SK-N-MC (cell line): ENCODE data around the gene EPB41L1.

Source experiments
- DNase-seq: peaks from one replicate; pipeline ENCODE4 v3.0.0-alpha.2; 2011; ENCODE audit warnings: low read depth, low spot score
- H3K27ac ChIP-seq: fragments of 200-600 bp; sonication (generic); 2 replicates; pipeline ENCODE4 v1.5.1; 2016; ENCODE audit warnings: mixed run types
- H3K36me3 ChIP-seq: fragments of 200-600 bp; sonication (generic); 2 replicates; pipeline ENCODE4 v1.6.1; 2017; ENCODE audit warnings: antibody characterized with exemption, low read length, mixed read lengths; ENCODE audit not compliant: insufficient read depth
- H3K4me3 ChIP-seq: fragments of 200-600 bp; sonication (generic); 2 replicates; pipeline ENCODE4 v1.5.1; 2016
- H3K9ac ChIP-seq: fragments of 200-600 bp; sonication (generic); 2 replicates; pipeline ENCODE4 v1.8.0; 2017; ENCODE audit warnings: mixed run types, mixed read lengths; ENCODE audit not compliant: insufficient read length
- H3K9me3 ChIP-seq: fragments of 200-600 bp; sonication (generic); 2 replicates; pipeline ENCODE4 v1.6.1; 2017; ENCODE audit warnings: low read depth, mild to moderate bottlenecking, antibody characterized with exemption, low read length, moderate library complexity, mixed read lengths
- EZH2 ChIP-seq: fragments of 200-600 bp; sonication (generic); IDR thresholded peaks from one replicate; pipeline ENCODE4 v1.6.1; 2017; ENCODE audit warnings: antibody characterized with exemption
- FOXP2 ChIP-seq: optimal IDR thresholded peaks from 2 replicates; pipeline ENCODE3; 2011; ENCODE audit warnings: mild to moderate bottlenecking, moderate library complexity; ENCODE audit not compliant: insufficient read depth; ENCODE audit errors: extremely low read length, control extremely low read depth
- POLR2AphosphoS5 ChIP-seq: IDR thresholded peaks from 2 replicates; pipeline ENCODE4 v1.6.1; 2012; ENCODE audit warnings: mild to moderate bottlenecking, low read depth, low read length, borderline replicate concordance

The EPB41L1 gene

DNA sequence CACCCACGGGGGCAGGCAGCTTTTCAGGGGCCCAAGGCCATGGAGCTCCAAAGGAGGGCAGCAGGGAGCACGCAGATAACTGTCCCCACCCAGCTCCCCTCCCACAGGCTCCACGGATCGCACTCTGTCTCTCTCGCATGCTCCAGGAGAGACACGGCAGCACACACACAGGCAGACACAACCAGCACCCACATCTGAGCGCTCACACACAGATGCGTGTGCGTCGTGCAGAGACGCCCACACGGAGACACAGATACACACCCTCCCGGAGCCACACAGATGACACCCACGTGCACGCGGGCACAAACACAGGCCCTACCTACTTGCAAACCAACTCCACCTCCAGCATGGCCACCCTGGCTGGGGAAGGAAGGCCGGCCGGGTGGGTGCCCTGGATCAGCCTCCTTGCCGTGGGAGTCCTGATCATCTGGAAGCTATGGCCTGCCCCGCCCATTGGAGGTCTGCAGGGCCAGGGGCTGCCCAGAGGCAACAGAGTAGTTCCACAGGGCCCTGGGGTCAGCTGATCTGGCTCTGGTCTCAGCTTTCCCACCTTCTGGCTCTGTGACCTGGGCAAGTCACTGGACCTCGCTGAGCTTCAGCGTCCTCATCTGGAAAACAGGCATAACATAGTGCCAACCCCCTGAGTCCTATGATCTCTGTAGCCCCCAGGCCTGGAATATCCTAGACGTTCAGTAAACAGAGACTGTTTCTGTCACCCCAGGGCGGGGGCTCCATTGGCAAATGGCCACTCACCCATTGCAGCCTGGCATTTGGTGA lies 113.3 kb downstream of the EPB41L1 start:
- Histone ChIP-seq H3K27ac (no peak overlapping the region), H3K9ac (no peak overlapping the region), H3K9me3 (no peaks in the 10 kb centered on the region), H3K36me3 (no peaks in the 10 kb centered on the region), H3K4me3 (no peak overlapping the region)
- TF ChIP-seq EZH2 = no peak
- no peak for TF ChIP-seq POLR2AphosphoS5
- no peak for TF ChIP-seq FOXP2
- no peak for DNase-seq

DNA sequence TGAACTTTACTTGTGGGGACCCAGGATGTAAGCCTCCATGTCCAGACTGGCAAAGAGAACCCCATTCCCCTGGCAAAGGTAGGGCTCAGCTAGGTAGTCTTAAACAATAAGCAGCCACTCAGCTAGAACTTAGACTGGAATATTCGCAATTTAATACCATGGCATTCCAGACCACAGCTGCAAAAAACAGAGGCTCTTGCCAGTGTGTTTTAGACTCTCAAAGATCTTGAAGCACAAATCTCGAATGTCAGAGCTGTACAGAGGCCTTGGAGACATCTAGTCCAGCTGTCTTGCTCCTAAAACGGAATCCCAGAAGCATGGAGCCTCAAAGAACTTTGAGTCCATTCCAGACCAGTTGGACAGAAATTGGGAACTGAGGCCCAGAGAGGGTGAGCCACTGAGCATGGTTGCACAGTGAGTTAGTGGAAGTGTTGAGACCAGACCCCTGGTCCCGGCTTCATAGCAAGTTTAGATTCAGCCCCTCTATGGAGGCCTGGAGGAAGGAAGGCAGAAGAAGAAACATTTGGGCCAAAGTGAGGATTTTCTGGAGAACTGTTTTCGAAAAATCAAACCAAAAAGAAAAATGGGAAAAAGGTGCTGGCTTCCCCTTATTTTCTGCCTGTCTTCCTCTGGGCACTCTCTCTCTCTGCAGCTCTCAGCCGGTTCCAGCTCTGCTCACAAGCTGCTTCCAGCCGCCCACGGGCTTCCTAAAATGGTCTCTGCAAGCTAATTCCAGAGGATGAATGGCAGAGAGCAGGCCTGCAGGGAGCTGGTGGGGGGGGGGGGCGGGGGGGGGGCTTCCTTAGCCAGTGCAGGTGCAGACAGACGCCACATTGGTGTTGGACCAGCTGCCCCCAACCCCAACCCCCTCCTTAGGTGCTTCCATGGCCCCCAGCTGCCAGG lies 114.2 kb downstream of the EPB41L1 start:
- no peak overlapping the region for H3K9ac ChIP-seq
- no peak overlapping the region for H3K27ac ChIP-seq
- H3K4me3 ChIP-seq = no peak overlapping the region
- TF ChIP-seq POLR2AphosphoS5 = no peak
- TF ChIP-seq EZH2 = no peak
- no peak for TF ChIP-seq FOXP2
- no peaks in the 10 kb centered on the region for H3K9me3 ChIP-seq
- no peaks in the 10 kb centered on the region for H3K36me3 ChIP-seq
- no peak for DNase-seq

DNA sequence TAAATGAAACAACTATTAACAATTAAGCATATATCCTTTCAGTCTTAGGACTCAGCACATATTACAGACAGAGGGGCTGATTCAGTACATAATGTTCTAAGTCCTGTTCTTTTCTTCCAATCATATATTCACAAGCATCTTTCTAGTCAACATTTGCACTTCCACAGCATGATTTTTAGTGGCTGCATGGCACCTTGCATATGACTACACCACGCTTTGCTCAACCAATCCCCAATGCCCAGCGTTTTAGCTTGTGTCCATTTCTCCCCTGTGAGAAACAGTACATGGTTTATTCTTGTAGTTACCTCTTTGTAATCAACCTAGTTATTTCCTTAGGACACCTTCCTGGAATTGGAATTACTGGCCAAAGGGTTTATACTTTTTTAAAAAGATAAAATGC lies 115.0 kb downstream of the EPB41L1 start:
- Histone ChIP-seq H3K36me3 (no peaks in the 10 kb centered on the region), H3K27ac (no peak overlapping the region), H3K9ac (no peak overlapping the region), H3K4me3 (no peak overlapping the region), H3K9me3 (no peaks in the 10 kb centered on the region)
- TF ChIP-seq POLR2AphosphoS5 (no peak), EZH2 (no peak), FOXP2 (no peak)
- no peak for DNase-seq

DNA sequence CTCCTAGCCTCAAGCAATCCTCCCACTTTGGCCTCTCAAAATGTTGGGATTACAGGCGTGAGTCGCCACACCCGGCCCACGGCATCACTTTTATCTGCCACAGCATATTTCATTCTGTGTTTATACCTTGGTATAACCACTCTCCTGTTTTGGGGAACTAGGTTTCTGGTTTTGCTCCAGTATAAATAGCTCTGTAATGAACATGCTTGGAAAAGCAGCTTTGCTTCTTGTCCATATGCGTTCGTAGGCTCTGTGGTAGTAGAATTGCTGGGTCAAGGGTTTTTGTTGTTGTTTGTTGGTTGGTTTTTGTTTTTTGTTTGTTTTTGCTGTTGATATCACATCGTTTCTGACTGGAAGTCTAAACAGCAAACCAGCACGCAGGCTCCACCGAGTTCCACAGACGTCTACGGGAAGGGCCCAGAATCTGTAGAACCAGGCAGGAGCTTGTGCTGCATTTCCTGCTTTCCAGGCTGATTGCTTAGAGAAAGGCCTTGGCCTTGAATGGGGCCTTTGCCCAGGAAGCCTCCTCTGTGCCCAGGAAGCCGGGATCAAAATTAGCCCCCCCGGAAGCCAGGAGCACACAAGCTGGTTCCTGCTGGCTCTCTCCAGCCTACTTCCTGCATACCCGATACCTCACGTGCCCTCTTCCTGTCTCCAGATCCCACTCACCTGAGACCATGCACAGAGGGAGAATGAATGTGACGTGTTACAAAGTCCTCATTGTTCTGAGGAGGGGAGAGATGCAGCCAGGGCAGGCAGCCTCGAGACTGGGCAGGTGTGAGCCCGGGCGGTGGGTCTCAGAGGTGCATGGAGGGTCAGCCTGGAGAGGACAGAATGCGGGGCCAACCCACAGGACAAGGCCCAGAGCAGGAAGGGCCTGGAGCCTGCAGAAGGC lies 116.5 kb downstream of the EPB41L1 start:
- DNase-seq = no peak
- Histone ChIP-seq H3K9ac (no peak overlapping the region), H3K9me3 (no peaks in the 10 kb centered on the region), H3K4me3 (no peak overlapping the region), H3K36me3 (no peaks in the 10 kb centered on the region), H3K27ac (no peak overlapping the region)
- no peak for TF ChIP-seq POLR2AphosphoS5
- TF ChIP-seq FOXP2 = no peak
- TF ChIP-seq EZH2 = no peak

DNA sequence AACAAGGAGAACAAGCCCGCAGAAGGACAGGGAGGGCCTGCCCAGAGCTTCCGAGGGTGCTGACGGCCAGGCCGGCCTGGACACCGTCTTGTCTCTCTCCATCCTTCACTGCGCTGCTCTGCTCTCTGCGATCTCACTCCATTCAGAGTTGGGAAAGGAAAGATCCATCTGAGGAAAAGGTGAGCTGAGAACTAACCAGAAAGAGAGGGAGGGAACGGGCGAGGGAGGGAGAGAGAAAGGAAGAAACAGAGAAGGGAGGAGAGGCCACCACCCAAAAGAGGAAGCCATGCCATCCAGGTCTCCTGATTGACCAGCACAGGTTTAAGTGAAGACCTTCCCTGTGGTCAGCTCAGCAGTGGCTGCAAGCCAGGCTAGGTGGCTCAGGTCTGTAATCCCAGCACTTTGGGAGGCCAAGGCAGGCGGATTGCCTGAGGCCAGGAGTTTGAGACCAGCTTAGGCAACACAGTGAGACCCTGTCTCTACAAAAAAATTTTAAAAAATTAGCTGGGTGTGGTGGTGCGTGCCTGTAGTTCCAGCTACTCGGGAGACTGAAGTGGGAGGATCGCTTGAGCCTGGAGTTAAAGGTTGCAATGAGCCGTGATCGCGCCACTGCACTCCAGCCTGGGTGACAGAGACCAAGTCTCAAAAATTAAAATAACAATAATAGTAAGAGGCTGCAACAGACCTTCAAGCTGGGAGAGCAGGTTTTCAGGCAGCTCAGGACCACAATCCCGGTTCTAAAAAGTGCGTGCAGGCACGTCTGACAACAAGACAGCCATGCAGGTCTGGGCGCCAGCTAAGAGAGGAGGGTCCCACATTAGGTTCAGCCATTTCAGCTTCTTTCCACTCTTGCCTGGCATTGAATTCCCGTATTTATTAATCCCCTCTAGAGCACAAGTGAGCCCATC lies 117.4 kb downstream of the EPB41L1 start:
- Histone ChIP-seq H3K36me3 (no peaks in the 10 kb centered on the region), H3K9ac (no peak overlapping the region), H3K27ac (no peak overlapping the region), H3K9me3 (no peaks in the 10 kb centered on the region), H3K4me3 (no peak overlapping the region)
- TF ChIP-seq FOXP2 (no peak), POLR2AphosphoS5 (no peak), EZH2 (no peak)
- DNase-seq = no peak

- no peak overlapping the region for H3K27ac ChIP-seq
- H3K36me3 ChIP-seq = no peaks in the 10 kb centered on the region
- TF ChIP-seq FOXP2 = no peak
- TF ChIP-seq POLR2AphosphoS5 = no peak
- no peak for TF ChIP-seq EZH2
Observed at GRCh38 chr20:36272547-36273220, 118.1 kb downstream of the EPB41L1 start.

More at GRCh38 chr20:36272547-36273220, 118.1 kb downstream of the EPB41L1 start:
- no peaks in the 10 kb centered on the region for H3K9me3 ChIP-seq
- no peak overlapping the region for H3K4me3 ChIP-seq
- H3K9ac ChIP-seq = no peak overlapping the region
- DNase-seq = no peak
